Astrocyte (in vitro differentiated cells and primary cell): ENCODE measurements around the gene APMAP. TPM values are rescaled to one million over a fixed set of nuclear protein-coding genes. Genes with fewer than 3 reads are reported as not detected.

Source experiments
- DNase-seq: peaks from one replicate; pipeline ENCODE4 v3.0.0-alpha.2; 2010; ENCODE audit warnings: low read depth
- FAIRE-seq: peaks from 2 replicates; lab custom pipeline; 2011; peaks lifted over from hg19 to GRCh38; lab: Jason Lieb, UNC
- H2AFZ ChIP-seq: 2 replicates; pipeline ENCODE4 v1.6.0; 2012; ENCODE audit warnings: low read depth, low read length, inconsistent platforms
- H3K27ac ChIP-seq: 2 replicates; pipeline ENCODE4 v1.5.1; 2011; ENCODE audit warnings: low read depth, low read length, inconsistent platforms
- H3K27me3 ChIP-seq: 2 replicates; pipeline ENCODE4 v1.6.0; 2011; ENCODE audit warnings: low read length, inconsistent platforms; ENCODE audit not compliant: insufficient read depth
- H3K36me3 ChIP-seq: 2 replicates; pipeline ENCODE4 v1.5.1; 2011; ENCODE audit warnings: low read length, inconsistent platforms; ENCODE audit not compliant: insufficient read depth
- H3K4me1 ChIP-seq: 2 replicates; pipeline ENCODE4 v1.5.1; 2011; ENCODE audit warnings: low read length, inconsistent platforms; ENCODE audit not compliant: insufficient read depth
- H3K4me2 ChIP-seq: 2 replicates; pipeline ENCODE4 v1.6.0; 2012; ENCODE audit warnings: low read length, inconsistent platforms
- H3K4me3 ChIP-seq: 2 replicates; pipeline ENCODE4 v1.5.1; 2011; ENCODE audit warnings: low read depth, mild to moderate bottlenecking, low read length, inconsistent platforms; ENCODE audit not compliant: insufficient read depth
- H3K79me2 ChIP-seq: 2 replicates; pipeline ENCODE4 v1.6.0; 2012; ENCODE audit warnings: mild to moderate bottlenecking, low read length, inconsistent platforms; ENCODE audit not compliant: insufficient read depth
- H3K9ac ChIP-seq: 2 replicates; pipeline ENCODE4 v1.6.0; 2012; ENCODE audit warnings: mild to moderate bottlenecking, low read length, inconsistent platforms
- H3K9me3 ChIP-seq: 2 replicates; pipeline ENCODE4 v1.5.1; 2012; ENCODE audit warnings: low read depth, mild to moderate bottlenecking, low read length, inconsistent platforms; ENCODE audit not compliant: insufficient read depth
- H4K20me1 ChIP-seq: 2 replicates; pipeline ENCODE4 v1.6.0; 2012; ENCODE audit warnings: low read length, inconsistent platforms; ENCODE audit not compliant: insufficient read depth
- H3K27ac Mint-ChIP-seq: one replicate; pipeline ENCODE4 v1.8.0; 2021; ENCODE audit warnings: mild to moderate bottlenecking, mixed read lengths; ENCODE audit not compliant: unreplicated experiment
- H3K27me3 Mint-ChIP-seq: one replicate; pipeline ENCODE4 v1.8.0; 2021; ENCODE audit warnings: low read depth, mixed read lengths; ENCODE audit not compliant: unreplicated experiment
- H3K36me3 Mint-ChIP-seq: one replicate; pipeline ENCODE4 v1.8.0; 2021; ENCODE audit warnings: low read depth, mixed read lengths; ENCODE audit not compliant: unreplicated experiment
- H3K4me1 Mint-ChIP-seq: one replicate; pipeline ENCODE4 v1.8.0; 2021; ENCODE audit warnings: low read depth, mixed read lengths; ENCODE audit not compliant: unreplicated experiment
- H3K4me3 Mint-ChIP-seq: one replicate; pipeline ENCODE4 v1.8.0; 2021; ENCODE audit warnings: mild to moderate bottlenecking, moderate library complexity, mixed read lengths; ENCODE audit not compliant: unreplicated experiment
- H3K9me3 Mint-ChIP-seq: one replicate; pipeline ENCODE4 v1.8.0; 2021; ENCODE audit warnings: mild to moderate bottlenecking, mixed read lengths; ENCODE audit not compliant: unreplicated experiment
- CTCF ChIP-seq: IDR thresholded peaks from 2 replicates; pipeline ENCODE4 v1.5.1; 2011; ENCODE audit warnings: low read depth, mild to moderate bottlenecking, inconsistent platforms, low read length, moderate library complexity; ENCODE audit not compliant: insufficient read depth
- EZH2 ChIP-seq: IDR thresholded peaks from 2 replicates; pipeline ENCODE4 v1.6.1; 2012; ENCODE audit warnings: mild to moderate bottlenecking, low read length, inconsistent platforms; ENCODE audit not compliant: insufficient read depth
- total RNA-seq: library from RNA; stranded (reverse); gene quantifications from 2 replicates; pipeline ENCODE4 v1.2.1, GENCODE V29; 2021

Gene APMAP
- total RNA-seq, 1 donor from 2014 or later = 110 TPM

- FAIRE-seq = no peak
- no peaks in the 10 kb centered on the region for H3K9me3 Mint-ChIP-seq
- no peaks in the 10 kb centered on the region for H3K36me3 Mint-ChIP-seq
- H3K4me3 Mint-ChIP-seq = no peak overlapping the region
- H3K27ac Mint-ChIP-seq = no peak overlapping the region
- Histone ChIP-seq H2AFZ (no peak overlapping the region), H3K79me2 (no peaks in the 10 kb centered on the region), H3K4me1 (no peaks in the 10 kb centered on the region), H3K36me3 (no peaks in the 10 kb centered on the region), H3K4me3 (no peak overlapping the region), H3K9ac (no peak overlapping the region), H3K9me3 (no peaks in the 10 kb centered on the region), H3K4me2 (no peak overlapping the region), H4K20me1 (no peaks in the 10 kb centered on the region), H3K27me3 (no peaks in the 10 kb centered on the region), H3K27ac (no peak overlapping the region)
- no peaks in the 10 kb centered on the region for H3K4me1 Mint-ChIP-seq
- no peak for DNase-seq
- TF ChIP-seq EZH2 (no peak), CTCF (no peak)
- peaks cover 38% of the 10 kb centered on the region for H3K27me3 Mint-ChIP-seq
Measured at GRCh38 chr20:25016471-25016870, 23.9 kb upstream of the APMAP start.

- Histone ChIP-seq H3K79me2 (no peaks in the 10 kb centered on the region), H4K20me1 (no peaks in the 10 kb centered on the region), H3K9me3 (no peaks in the 10 kb centered on the region), H3K27me3 (no peaks in the 10 kb centered on the region), H3K9ac (no peak overlapping the region), H2AFZ (no peak overlapping the region), H3K36me3 (no peaks in the 10 kb centered on the region), H3K4me3 (no peak overlapping the region), H3K27ac (no peak overlapping the region), H3K4me2 (no peak overlapping the region), H3K4me1 (no peaks in the 10 kb centered on the region)
- TF ChIP-seq CTCF = no peak
- TF ChIP-seq EZH2 = no peak
- Mint-ChIP-seq H3K27me3 (peaks cover 36% of the 10 kb centered on the region), H3K4me3 (no peak overlapping the region), H3K4me1 (no peaks in the 10 kb centered on the region), H3K9me3 (no peaks in the 10 kb centered on the region), H3K36me3 (no peaks in the 10 kb centered on the region), H3K27ac (no peak overlapping the region)
- DNase-seq (no peak), FAIRE-seq (no peak)
Measured at GRCh38 chr20:25015986-25016385, 23.4 kb upstream of the APMAP start.

GRCh38 chr20:25014816-25015215 lies 22.3 kb upstream of the APMAP start:
- H3K27me3 ChIP-seq = no peaks in the 10 kb centered on the region
- no peaks in the 10 kb centered on the region for H4K20me1 ChIP-seq
- H3K36me3 ChIP-seq = no peaks in the 10 kb centered on the region
- no peaks in the 10 kb centered on the region for H3K9me3 ChIP-seq
- peaks cover 48% of the 10 kb centered on the region for H3K27me3 Mint-ChIP-seq
- no peak overlapping the region for H2AFZ ChIP-seq
- DNase-seq = no peak
- H3K4me3 Mint-ChIP-seq = no peak overlapping the region
- H3K27ac Mint-ChIP-seq = no peak overlapping the region
- no peak overlapping the region for H3K9ac ChIP-seq
- no peaks in the 10 kb centered on the region for H3K4me1 ChIP-seq
- no peaks in the 10 kb centered on the region for H3K79me2 ChIP-seq
- H3K4me2 ChIP-seq = no peak overlapping the region
- H3K36me3 Mint-ChIP-seq = no peaks in the 10 kb centered on the region
- H3K27ac ChIP-seq = no peak overlapping the region
- TF ChIP-seq CTCF (no peak), EZH2 (no peak)
- no peak for FAIRE-seq
- no peak overlapping the region for H3K4me3 ChIP-seq
- H3K4me1 Mint-ChIP-seq = no peaks in the 10 kb centered on the region
- H3K9me3 Mint-ChIP-seq = no peaks in the 10 kb centered on the region
